ENCODE data around the gene ARHGEF9. TPM values are rescaled to one million over a fixed set of nuclear protein-coding genes. Genes with fewer than 3 reads are reported as not detected.
"Not testable (repeated sequence)": the region's sequence is repeated elsewhere in the genome, so short reads cannot be mapped to it uniquely, and the experiment has no call there.

Gene ARHGEF9
- total RNA-seq: 10 to 100 TPM; 18.2 to 34.3 (median 22.3) TPM

DNA sequence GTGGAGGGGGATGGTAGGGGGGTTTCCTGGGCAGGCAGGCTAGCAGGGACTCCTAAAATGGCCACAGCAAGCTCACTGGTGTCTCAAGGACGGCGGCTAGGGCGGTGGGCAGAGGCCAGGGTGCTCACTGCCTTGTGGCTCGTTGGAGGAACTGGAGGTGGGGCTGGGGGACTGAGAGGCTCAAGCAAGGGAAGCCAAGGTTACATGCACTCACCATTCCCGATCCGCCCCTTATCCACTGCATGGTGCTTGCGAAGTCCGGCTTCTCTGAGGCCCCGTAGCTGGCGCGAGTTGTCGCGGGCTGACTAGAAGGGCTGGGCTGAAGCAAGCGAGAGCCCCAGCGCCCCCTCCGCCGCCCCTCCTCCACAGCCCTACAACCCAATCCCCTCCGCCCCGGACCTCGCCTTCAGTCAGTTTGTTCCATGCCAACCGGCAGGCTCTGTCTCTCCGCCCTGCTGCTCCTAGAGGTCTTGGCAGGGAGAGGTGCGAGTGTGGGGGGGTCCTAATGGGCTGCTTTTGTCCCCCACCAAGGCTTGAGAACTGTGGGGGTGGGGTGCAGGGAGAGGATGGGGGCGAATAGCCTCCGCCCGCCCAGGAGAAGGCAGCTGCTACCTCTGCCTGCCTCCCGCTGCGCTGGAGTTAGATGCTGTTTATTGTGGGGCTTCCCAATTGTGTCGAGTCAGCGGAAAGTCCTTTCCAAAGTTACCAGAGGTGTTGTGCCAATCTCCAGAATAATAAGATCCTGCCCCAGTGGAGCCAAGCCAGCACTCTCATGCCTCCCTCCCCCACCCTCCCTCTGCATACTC, at the start of gene ARHGEF9:
Gene ARHGEF9 (minus strand): TSS at position 313 of the 806 bp plus-strand sequence. CDS start 69 bp downstream, at position 244.
- DNase-seq (ENCODE audit: low spot score in 2 of 2): no peak
- Histone ChIP-seq H3K36me3 (no peaks in the 10 kb centered on the region), H3K4me1 (peaks cover 7% of the 10 kb centered on the region), H3K27me3 (no peaks in the 10 kb centered on the region), H3K4me3 (peak within 1 kb of the TSS; percentile 44), H3K27ac (no peak within 1 kb of the TSS), H3K9me3 (no peaks in the 10 kb centered on the region)
- 48% methylated on average over 13 of the region's 30 CpGs for WGBS
- TF ChIP-seq POLR2AphosphoS5 (IDR thresholded peaks at IDR 0.05) (no peak), EP300 (IDR thresholded peaks at IDR 0.05) (no peak), CTCF (IDR thresholded peaks at IDR 0.05) (no peak), POLR2A (IDR thresholded peaks at IDR 0.05) (no peak)

- not testable (repeated sequence) for DNase-seq (ENCODE audit: low spot score in 2 of 2); H3K27me3 ChIP-seq; H3K4me3 ChIP-seq; H3K27ac ChIP-seq; H3K9me3 ChIP-seq; H3K36me3 ChIP-seq; H3K4me1 ChIP-seq
- 91% methylated on average over 9 of the region's 23 CpGs for WGBS
These were observed 40.4 kb upstream of the ARHGEF9 start for GRCh38 chrX:63825446-63825845.

DNA sequence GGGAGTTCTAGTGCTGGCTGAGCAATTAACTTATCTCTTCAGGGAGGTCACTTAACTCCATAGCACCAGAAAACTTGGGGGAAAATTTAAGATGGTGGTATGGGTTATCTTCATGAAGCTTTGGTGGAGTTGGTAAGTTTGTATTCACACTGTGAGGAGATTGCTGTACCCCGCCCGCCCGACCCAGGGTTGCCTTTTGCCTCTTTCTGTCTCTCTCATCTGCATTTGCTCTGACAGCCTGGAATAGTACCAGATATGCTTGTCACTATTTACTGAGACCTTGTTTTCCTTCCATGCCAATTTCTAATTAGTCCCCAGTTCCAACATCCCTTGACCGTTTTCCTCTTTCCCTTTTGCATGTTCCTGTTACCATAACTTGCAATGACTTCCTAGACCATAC, 33.1 kb upstream of the ARHGEF9 start:
- TF ChIP-seq POLR2AphosphoS5 (IDR thresholded peaks at IDR 0.05) (no peak), CTCF (IDR thresholded peaks at IDR 0.05) (no peak), POLR2A (IDR thresholded peaks at IDR 0.05) (no peak), EP300 (IDR thresholded peaks at IDR 0.05) (no peak)
- no peaks in the 10 kb centered on the region for H3K9me3 ChIP-seq
- H3K36me3 ChIP-seq: no peaks in the 10 kb centered on the region
- no peak overlapping the region for H3K27ac ChIP-seq
- no peak for DNase-seq (ENCODE audit: low spot score in 2 of 2)
- no peak overlapping the region for H3K4me3 ChIP-seq
- WGBS: 90% methylated on average over 4 of the region's 4 CpGs
- no peaks in the 10 kb centered on the region for H3K27me3 ChIP-seq
- H3K4me1 ChIP-seq: no peaks in the 10 kb centered on the region

DNA sequence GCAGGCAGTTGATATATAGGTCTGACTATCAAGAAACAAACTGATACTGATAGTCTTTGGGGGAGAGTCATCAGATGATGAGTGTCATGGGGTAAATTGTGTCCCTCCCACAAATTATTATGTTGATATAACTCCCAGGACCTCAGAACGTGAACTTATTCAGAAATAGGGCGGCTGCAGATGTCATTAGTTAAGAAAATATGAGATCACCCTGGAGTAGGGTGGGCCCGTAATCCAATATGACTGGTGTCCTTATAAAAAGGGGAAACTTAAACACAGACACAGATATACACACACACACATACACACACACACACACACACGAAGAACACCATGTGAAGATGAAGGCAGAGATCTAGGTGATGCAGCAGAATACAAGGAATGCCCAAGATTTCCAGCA, 32.7 kb upstream of the ARHGEF9 start:
- Histone ChIP-seq H3K27me3 (no peaks in the 10 kb centered on the region), H3K36me3 (no peaks in the 10 kb centered on the region), H3K9me3 (no peaks in the 10 kb centered on the region), H3K4me1 (no peaks in the 10 kb centered on the region), H3K4me3 (no peak overlapping the region), H3K27ac (no peak overlapping the region)
- 41% methylated on average over 4 of the region's 4 CpGs for WGBS
- TF ChIP-seq POLR2A (IDR thresholded peaks at IDR 0.05): no peak
- no peak for TF ChIP-seq POLR2AphosphoS5 (IDR thresholded peaks at IDR 0.05)
- TF ChIP-seq EP300 (IDR thresholded peaks at IDR 0.05): no peak
- no peak for TF ChIP-seq CTCF (IDR thresholded peaks at IDR 0.05)
- DNase-seq (ENCODE audit: low spot score in 2 of 2): no peak

DNA sequence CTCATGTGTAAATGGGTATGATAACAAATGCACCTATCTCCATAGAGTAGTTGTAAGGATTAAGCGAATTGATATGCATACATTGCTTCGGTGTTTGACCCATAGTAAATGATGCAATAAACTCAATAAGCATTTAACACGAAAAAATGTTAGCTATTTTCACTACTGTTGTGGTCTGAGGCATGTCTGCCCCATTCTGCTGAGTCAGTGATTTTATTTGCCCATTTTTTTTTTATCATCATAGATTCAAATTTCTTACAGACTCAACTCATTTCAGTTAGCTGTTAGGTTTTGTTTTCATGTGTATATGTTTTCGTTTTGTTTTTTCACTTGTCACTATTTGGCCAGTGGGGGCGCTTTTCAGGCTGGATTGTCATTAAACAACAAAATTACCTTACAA, 27.8 kb upstream of the ARHGEF9 start:
- TF ChIP-seq CTCF (IDR thresholded peaks at IDR 0.05) (no peak), POLR2AphosphoS5 (IDR thresholded peaks at IDR 0.05) (no peak), POLR2A (IDR thresholded peaks at IDR 0.05) (no peak), EP300 (IDR thresholded peaks at IDR 0.05) (no peak)
- no peaks in the 10 kb centered on the region for H3K36me3 ChIP-seq
- DNase-seq (ENCODE audit: low spot score in 2 of 2): no peak
- no peaks in the 10 kb centered on the region for H3K9me3 ChIP-seq
- no peaks in the 10 kb centered on the region for H3K27me3 ChIP-seq
- no peaks in the 10 kb centered on the region for H3K4me1 ChIP-seq
- WGBS: 73% methylated on average over 5 of the region's 5 CpGs
- no peak overlapping the region for H3K4me3 ChIP-seq
- no peak overlapping the region for H3K27ac ChIP-seq

Data from suprapubic skin (tissue), 4 donors.